GM21423 (cell line): ENCODE measurements around the gene UBB.

Experiments
- ATAC-seq: cut with Tn5 transposase; IDR thresholded peaks from one replicate; pipeline ENCODE4 v1.9.1; 2021; ENCODE audit warnings: mild to moderate bottlenecking, moderate library complexity; ENCODE audit not compliant: unreplicated experiment

Gene UBB

GRCh38 chr17:16380640-16381495 lies at the start of gene UBB:
Gene UBB, plus strand, starts transcription at chr17:16381091. Its CDS starts 817 bp downstream, at chr17:16381908.
- ATAC-seq, result peak; percentile 91

- ATAC-seq, result no peak
Measured at GRCh38 chr17:16338391-16338790, 42.5 kb upstream of the UBB start.

- ATAC-seq, result no peak
Measured at GRCh38 chr17:16339402-16339801, 41.5 kb upstream of the UBB start.

GRCh38 chr17:16339959-16340358 lies 40.9 kb upstream of the UBB start:
- no peak for ATAC-seq

- ATAC-seq, result no peak
Measured at GRCh38 chr17:16342979-16343378, 37.9 kb upstream of the UBB start.

- ATAC-seq, result no peak
Measured at GRCh38 chr17:16343569-16343968, 37.3 kb upstream of the UBB start.

- ATAC-seq, result no peak
Measured at GRCh38 chr17:16345565-16345964, 35.3 kb upstream of the UBB start.

GRCh38 chr17:16346721-16347271 lies 34.1 kb upstream of the UBB start:
- no peak for ATAC-seq

GRCh38 chr17:16348586-16348985 lies 32.3 kb upstream of the UBB start:
- ATAC-seq, result no peak

GRCh38 chr17:16349431-16349830 lies 31.5 kb upstream of the UBB start:
- no peak for ATAC-seq

- no peak for ATAC-seq
Measured at GRCh38 chr17:16351831-16352230, 29.1 kb upstream of the UBB start.

- ATAC-seq, result no peak
Measured at GRCh38 chr17:16352303-16352666, 28.6 kb upstream of the UBB start.

GRCh38 chr17:16352667-16353316 lies 28.1 kb upstream of the UBB start:
- ATAC-seq, result peak; percentile 47

GRCh38 chr17:16353317-16354174 lies 27.3 kb upstream of the UBB start, which contains the start of gene CENPV:
Gene CENPV, minus strand, starts transcription at chr17:16353469. Its CDS starts 33 bp downstream, at chr17:16353436.
- peak; percentile 67 for ATAC-seq

GRCh38 chr17:16354585-16354984 lies 26.3 kb upstream of the UBB start:
- no peak for ATAC-seq

- no peak for ATAC-seq
Measured at GRCh38 chr17:16358394-16358793, 22.5 kb upstream of the UBB start.

GRCh38 chr17:16361874-16362273 lies 19.0 kb upstream of the UBB start:
- ATAC-seq, result no peak

GRCh38 chr17:16363749-16364536 lies 16.9 kb upstream of the UBB start:
- no peak for ATAC-seq

- ATAC-seq, result no peak
Measured at GRCh38 chr17:16364625-16365024, 16.3 kb upstream of the UBB start.

GRCh38 chr17:16371742-16372141 lies 9.1 kb upstream of the UBB start:
- no peak for ATAC-seq
